HuH-7 (cell line): ENCODE data around the gene CIB1.
"Not testable (repeated sequence)": the region's sequence is repeated elsewhere in the genome, so short reads cannot be mapped to it uniquely, and the experiment has no call there.

Experiments
- DNase-seq: peaks from one replicate; pipeline ENCODE4 v3.0.0; 2011; ENCODE audit warnings: low spot score

CIB1 gene

DNA sequence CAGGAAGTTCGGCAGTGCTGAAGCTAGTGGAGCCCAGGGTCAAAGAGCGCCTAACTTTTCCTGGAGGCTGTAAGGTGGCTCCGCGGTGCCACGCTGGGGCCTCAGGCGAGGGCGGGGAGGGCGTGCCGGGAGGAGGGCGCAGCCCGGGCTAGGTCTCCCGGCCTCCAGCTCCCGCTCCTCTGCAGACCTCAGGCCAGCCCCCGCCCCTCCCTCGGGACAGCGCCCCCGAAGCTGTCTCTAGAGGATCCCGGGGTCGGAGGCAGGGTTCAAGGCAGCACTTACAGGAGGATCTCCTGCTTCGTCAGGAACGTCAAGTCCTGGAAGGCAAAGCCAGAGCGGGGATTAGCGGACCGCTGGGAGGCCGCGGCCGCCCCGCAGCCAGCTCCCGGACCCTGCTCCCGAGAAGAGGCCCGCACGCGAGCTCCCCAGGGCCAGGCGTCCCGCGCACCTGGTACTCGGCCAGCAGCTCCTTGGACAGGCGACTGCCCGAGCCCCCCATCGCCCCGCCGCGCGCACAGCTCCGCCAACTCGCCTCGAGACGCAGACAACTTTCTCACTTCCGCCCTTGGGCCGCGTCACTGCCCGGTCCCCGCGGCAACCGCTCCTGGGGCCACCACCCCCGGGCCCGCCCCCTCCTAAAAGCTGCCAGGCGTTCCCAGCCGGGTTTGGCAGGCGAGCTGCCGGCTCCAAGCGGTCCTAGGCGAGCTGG lies at the start of gene CIB1:
Gene CIB1, minus strand, starts transcription at position 555 of the 709 bp plus-strand sequence. Its CDS starts 56 bp downstream, at position 499.
- peak; percentile 94 for DNase-seq

DNA sequence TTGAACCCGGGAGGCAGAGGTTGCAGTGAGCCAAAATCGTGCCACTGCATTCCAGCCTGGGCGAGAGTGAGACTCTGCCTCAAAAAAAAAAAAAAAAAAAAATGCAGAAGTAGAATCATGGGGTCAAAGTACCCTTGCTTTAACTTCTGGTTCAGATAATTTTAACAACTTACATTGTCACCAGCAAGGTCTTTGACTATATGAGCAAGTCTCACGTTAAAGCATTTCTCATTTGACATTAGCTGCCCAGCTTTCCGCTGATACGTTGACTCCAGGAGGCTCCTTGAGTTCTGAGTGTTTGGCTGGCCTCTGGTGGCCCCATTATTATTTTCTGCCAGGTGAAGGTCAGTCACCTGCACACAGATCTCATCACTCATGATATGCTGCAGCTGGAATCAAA lies 47.9 kb upstream of the CIB1 start:
- DNase-seq: not testable (repeated sequence)

DNA sequence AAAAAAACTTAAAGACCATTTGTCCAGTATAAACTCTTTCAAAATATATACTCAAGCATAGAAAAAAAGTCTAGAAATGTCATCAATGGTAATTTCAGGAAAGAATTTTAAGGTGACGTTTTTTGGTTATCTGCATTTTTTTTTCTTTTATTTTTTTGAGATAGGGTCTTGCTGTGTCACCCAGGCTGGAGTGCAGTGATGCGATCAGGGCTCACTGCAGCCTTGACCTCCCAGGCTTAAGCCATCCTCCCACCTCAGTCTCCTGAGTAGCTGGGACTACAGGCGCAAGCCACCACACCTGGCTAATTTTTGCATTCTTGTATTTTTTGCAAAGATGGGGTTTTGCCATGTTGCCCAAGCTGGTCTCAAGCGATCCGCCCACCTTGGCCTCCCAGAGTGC lies 47.0 kb upstream of the CIB1 start:
- not testable (repeated sequence) for DNase-seq

DNA sequence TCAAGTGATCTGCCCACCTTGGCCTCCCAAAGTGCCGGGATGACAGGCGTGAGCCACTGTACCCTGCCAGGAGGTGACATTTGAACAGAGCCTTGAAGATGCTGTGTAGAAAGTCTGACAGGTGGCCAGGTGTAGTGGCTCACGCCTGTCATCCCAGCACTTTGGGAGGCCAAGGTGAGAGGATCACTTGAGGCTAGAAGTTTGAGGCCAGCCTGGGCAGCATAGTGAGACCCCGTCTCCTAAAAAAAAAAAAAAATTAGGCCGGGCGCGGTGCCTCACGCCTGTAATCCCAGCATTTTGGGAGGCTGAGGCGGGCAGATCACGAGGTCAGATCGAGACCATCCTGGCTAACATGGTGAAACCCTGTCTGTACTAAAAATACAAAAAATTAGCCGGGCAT lies 44.7 kb upstream of the CIB1 start:
- not testable (repeated sequence) for DNase-seq

DNA sequence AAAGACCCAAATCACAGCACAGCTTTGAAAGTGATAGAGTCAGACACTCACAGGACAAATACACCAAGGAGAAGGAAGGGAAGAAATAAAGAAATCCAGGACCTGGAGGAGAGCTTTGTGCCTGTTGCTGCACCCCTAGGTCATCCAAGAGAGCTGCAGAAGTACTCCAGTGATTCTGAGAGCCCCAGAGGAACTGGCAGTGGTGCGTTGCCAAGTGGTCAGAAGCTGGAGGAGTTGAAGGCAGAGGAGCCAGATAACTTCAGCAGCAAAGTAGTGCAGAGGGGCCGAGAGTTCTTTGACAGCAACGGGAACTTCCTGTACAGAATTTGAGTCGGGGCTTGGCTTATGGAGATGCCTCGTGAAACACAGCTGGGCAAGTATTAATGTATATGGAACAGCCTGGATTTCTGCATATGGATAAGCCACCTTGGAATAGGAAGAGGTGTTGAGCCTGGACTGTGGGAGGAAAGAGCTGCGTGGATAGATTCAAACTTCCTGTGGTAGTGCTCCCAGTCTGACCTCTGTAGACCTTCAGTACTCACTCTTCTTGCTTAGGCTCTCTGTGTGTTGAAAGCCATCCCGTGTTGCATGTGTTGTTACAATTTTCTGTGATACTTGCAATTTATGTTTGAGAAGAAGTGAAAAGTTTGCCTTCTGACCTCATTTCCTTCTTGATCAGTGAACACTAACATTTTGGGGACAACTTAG lies 37.9 kb upstream of the CIB1 start:
- no peak for DNase-seq

DNA sequence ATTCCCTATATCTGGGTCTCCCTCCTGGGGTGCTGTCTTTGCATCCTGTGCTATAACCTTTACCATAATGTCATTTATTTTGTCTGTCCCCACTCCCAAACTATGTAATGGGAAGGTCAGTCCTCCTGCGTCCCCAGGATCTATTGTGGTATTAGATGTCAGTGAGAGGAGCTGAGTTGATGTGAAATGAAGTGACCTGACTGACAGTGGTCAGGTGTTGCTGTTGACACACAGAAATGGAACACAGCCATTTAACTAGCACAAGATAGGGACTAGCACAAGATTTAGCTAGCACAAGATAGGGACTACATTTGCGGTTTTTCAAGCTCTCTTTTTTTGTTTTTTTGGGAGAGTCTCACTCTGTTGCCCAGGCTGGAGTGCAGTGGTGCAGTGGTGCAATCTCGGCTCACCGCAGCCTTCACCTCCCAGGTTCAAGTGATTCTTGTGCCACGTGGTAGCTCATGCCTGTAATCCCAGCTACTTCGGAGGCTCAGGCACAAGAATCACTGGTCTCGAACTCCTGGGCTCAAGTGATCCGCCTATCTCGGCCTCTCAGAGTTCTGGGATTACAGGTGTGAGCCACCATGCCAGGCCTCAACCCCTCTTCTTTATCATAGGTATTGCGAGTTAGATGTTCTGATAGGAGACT lies 36.9 kb upstream of the CIB1 start:
- no peak for DNase-seq

DNA sequence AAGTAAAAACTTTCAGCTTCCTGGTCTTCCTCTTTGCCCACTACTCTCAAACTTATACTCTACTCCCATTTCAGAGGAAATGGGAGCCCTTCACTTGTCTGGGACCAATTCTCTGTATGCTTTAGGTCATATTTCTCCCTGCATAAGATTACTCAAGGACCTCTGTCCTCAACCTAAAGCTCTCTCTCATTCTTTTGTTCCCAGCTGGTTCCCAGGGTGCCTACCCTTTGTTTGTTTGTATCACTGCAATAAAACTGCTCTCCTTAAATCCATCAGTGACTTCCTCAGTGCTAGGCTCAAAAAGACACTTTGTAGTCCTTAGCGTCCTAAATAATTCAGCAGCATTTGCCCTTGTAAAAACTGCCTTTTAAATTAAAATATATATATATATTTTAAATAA lies 34.7 kb upstream of the CIB1 start:
- DNase-seq: peak; percentile 40

DNA sequence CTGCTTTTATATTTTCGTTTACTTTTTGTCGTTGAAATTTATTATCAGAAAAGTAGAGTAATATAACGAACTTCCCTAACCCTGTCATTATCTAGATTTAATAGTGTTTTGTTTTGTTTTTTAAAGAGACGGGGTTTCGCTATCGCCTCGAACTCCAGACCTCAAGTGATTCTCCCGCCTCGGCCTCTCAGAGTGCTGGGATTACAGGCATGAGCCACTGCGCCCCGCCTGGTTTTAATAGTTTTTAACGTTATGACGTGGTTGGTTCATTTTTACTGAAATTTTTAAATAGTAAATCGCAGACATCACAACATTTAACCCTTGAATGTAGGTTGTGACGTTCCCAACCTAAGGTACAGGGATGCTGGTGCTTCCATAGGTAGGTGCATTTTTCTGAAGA lies 32.7 kb upstream of the CIB1 start:
- DNase-seq: no peak

DNA sequence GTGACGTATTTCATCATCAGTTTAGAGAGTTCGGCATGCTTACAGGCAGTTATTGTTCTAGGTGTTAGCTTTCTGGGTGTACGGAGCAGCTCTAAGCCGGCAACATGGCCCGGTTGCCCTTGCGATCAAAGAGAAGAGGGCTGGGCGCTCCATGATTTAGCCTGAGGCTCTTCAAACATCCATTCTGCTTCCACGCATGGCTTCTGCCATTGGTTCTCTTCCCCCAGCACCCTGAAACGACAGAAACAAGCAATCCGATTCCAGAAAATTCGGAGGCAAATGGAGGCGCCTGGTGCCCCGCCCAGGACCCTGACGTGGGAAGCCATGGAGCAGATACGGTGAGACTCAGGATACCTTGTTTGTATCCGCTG lies 32.3 kb upstream of the CIB1 start:
- DNase-seq: peak; percentile 50

DNA sequence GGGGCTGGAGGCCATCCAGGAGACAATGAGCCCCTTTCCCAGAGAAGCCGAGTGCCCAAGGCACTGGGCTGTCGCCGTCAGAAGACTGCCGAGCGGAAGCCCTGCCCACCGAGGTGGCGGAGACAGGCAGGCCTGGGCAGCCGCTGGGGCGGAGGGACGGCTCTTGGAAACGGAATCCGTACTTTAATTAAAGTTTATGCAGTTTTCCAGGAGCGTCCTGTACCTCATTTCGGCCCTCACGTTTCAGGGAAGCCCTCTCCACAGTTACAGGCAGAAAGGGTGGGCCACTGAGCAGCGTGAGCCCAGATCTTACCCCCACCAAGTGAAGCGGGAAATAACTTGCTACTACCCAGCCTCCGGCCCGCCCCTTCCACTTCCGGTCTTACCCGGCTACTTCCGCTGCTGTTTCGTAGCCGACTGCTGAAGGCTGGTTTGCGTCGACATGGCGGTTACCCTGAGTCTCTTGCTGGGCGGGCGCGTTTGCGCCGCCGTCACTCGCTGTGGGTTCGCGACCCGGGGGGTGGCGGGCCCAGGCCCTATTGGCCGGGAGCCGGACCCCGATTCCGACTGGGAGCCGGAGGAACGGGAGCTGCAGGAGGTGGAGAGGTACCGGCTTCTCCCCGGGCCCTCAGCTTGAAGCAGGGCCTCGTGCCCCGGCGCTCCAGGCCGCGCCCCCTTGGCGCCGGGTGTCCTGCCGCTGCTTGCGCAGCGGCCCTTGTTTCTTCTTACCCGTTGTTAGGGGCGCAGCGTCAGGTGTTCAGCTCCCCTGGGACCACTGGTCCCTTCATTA lies 31.7 kb upstream of the CIB1 start, which contains the start of gene NGRN:
Gene NGRN, plus strand, starts transcription at position 402 of the 790 bp plus-strand sequence. Its CDS starts 41 bp downstream, at position 443.
- peak; percentile 93 for DNase-seq

DNA sequence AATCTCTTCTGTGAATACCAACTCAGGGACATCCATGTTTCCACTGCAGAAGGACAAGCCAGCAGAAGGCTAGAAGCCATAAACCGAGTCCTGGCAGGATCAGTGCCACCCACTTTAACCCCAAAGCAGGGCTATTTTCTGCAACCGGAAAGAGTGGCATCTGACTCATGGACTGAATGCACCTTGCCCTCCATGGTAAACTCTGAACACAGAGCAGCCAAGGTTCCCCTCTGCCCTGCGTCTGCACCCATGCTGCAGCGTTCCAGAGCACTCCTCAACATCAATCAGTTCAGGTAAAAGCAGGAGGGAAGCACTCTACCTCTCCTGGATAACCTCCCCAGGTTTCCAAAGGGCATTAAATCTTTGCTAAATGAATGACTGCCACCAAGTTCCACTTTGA lies 30.9 kb upstream of the CIB1 start:
- DNase-seq: no peak

DNA sequence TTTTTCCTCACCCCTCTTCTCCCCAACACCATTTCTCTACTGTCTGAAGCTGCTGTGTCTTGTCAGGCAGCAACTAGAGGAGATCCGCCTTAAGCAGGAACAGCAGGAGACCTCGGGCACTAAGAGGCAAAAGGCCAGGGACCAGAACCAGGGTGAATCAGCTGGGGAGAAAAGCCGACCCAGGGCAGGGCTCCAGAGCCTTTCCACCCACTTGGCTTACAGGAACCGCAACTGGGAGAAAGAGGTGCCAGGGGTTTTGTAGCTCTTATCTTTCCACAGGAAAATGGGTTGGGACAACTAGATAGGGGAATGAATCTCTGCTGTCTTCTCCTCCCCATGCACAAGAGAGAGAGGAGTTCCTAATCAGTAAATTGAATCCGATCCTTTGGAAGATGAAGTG lies 28.7 kb upstream of the CIB1 start:
- no peak for DNase-seq

DNA sequence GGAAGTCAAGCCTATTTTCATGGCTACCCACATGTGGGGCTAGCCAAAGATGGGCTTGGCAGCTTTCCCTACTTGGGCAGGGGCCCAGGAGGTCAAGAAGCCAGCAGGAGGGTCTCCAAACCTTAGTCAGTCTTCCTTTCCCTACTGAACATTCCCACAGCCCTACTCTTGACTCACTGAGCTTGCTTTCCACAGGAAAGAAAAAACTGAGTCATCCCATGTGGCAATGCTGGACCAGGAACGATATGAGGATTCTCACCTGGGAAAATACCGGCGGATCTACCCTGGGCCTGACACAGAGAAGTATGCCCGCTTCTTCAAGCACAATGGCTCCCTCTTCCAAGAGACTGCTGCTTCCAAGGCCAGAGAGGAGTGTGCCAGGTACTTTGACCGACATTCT lies 28.1 kb upstream of the CIB1 start:
- no peak for DNase-seq

DNA sequence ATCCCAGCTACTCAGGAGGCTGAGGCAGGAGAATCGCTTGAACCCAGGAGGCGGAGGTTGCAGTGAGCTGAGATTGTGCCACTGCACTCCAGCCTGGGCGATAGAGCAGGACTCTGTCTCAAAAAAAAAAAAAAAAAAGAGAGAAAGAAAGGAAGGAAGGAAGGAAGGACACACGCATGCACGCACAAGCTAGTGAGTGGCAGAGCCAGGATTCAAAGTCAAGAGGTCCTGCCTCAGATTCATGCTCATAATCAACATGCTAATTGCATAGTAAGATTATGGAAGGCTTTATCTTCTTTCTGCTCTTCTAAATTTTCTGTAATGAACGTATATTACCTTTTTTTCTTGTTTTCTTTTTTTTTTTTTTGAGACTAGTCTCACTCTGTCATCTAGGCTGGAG lies 27.0 kb upstream of the CIB1 start:
- DNase-seq: not testable (repeated sequence)

DNA sequence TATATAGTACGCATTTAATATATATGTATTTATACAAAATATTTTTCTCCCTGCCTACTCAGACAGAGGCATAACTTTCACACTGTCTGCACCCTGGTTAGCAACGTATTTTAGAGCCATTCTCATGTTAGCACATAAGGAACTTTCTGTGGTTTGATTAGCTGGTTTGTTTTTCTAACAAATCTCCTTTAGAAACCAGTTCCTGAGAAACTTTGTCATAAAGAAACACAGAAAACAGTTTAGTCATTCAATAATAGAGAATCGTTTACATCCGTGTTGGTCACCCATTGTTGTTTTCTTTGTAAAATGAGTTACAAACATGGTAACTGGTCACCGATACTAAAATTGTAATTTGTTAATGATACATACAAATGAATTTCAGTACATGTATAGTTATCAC lies 25.8 kb upstream of the CIB1 start:
- DNase-seq: no peak

DNA sequence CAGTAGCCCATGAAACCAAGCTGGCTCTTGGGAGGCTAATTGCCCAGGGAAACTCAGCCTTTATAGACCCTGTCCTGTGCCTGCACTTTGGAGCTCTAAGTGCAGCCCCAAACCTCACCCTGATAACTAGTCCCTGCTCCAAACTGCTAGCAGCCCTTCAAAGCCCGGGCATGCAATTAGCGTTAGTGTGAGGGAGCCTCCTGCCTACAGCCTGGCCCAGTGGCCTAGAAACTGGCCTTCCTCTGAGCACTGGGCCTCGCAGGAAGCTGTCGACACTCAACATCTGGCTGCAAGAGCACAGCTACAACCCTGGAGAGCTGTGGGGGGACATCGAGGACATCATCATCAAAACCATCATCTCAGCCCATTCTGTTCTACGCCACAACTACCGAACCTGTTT lies 24.0 kb upstream of the CIB1 start:
- no peak for DNase-seq

DNA sequence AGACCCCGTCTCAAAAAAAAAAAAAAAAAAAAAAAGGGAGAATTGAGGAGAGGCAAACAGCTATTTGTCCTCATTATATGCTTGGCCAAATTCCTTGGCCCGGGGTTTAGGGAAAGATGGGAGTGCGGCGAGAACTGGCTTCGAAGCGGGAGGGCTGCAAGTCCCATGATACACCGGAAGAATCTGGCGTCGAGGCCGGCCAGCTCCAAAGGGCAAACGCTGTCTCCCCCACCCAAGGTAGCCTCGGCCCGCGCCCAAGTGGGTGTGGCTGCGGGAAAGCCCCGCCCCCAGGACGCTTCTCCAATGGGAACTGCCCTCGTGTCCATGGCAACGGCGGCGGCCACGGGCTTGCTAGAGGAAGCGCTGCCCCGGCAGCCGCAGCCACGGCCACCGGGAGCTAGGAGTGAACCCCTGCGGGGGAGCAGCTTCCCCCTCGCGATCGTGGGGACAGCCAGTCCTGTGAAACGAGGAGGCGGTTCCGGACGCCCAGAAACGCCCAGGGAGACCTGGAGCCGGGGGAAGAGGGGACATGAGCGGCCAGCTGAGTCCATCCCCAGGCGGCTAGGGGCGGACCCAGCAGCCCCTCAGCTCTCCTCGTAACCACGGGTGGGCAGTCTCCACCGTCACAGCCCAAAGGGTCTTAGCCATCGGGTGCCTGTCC lies 15.6 kb upstream of the CIB1 start, which contains the start of gene TTLL13:
Gene TTLL13, plus strand, starts transcription at position 354 of the 661 bp plus-strand sequence. CDS start 1,075 bp downstream, outside the sequence.
- DNase-seq: peak; percentile 96

DNA sequence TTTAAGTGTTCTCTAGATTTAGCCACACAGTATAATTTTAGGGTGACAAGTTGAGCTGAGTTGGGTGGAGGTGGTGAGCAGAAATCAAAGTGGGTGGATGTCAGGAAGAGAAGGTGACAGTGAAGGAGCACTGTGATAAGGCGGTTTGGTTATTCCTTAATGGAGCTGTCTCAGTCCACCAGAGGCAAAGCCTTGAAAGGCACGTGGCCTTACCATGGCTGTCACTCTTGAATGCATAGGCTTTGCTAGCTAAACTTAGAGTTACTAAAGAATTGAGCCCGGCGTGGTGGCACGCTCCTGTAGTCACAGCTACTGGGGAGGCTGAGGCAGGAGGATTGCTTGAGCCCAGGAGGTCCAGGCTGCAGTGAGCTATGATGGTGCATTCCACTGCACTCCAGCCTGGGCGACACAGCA lies 15.1 kb upstream of the CIB1 start:
- no peak for DNase-seq

DNA sequence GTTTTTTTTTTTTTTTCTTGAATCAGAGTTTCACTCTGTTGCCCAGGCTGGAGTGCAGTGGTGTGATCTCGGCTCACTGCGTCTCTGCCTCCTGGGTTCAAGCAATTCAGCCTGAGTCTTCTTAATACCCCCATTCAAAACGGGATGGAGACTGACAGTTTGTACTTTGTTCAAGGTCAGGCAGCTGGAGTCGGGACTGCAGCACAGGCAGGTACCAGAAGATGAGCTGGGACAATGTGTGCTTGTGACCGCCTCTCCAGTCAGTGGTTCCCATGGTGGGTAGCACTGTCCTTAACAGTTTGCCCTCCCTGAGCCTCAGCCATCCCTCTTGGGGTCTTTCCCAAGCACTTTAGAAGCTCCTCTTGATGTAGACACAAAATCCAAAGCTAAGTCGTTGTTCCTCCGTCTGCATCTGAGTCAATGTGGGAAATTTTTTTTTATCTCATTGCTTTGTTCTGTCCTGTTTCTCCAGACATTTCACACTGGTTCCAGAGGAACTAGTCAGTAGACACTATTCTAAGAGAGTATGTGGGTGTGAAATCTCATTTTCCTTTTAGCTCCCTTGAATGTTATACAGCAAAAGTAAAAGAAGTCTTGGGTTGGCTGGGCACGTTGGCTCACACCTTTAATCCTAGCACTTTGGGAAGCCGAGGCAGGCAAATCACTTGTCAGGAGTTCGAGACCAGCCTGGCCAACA lies 10.3 kb upstream of the CIB1 start:
- no peak for DNase-seq

DNA sequence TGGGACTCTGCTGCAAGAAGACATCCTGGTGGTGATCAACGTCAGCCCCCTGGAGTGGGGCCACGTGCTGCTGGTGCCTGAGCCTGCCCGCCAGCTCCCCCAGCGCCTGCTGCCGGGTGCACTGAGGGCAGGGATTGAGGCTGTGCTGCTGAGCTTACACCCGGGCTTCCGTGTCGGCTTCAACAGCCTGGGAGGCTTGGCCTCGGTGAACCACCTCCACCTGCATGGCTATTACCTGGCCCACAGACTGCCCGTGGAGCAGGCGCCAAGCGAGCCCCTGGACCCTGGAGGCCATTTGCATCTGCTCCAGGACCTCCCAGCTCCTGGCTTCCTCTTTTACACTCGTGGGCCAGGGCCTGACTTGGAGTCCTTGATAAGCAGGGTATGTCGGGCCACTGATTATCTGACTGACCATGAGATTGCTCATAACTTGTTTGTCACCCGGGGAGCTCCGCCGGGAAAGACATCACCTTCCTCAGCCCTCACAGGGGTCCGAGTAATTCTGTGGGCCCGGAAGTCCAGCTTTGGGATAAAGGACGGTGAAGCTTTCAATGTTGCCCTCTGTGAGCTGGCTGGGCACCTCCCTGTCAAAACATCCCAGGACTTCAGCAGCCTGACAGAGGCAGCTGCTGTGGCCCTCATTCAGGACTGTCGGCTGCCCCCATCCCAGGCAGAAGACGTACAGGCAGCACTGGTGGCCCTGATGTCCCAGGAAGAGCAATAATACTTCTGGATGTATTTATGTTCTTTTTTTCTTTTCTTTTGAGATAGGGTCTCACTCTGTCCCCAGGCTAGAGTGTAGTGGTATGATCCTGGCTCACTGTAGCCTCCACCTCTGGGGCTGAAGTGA lies 7.8 kb upstream of the CIB1 start:
- no peak for DNase-seq
